Prostate gland (tissue), 2 donors: ENCODE results near the gene SLC1A6. TPM values are rescaled to one million over a fixed set of nuclear protein-coding genes. Genes with fewer than 3 reads are reported as not detected.

Source experiments
- DNase-seq: peaks from one replicate; pipeline ENCODE4 v3.0.0-alpha.2; 2019; ENCODE audit warnings: low spot score
- H3K27ac ChIP-seq, 2 donors: fragments of 200-600 bp; sonication (generic); 2 replicates each; pipeline ENCODE4 v1.5.1; 2017 to 2019
- H3K27me3 ChIP-seq: fragments of 200-600 bp; sonication (generic); replicated peaks from 2 replicates; pipeline ENCODE4 v1.5.1; 2019; ENCODE audit not compliant: insufficient read depth
- H3K36me3 ChIP-seq, 2 donors: fragments of 200-600 bp; sonication (generic); 1 replicate in 1 of 2; 2 replicates in 1 of 2; pipeline versions ENCODE4 v1.5.1 to v1.8.1; 2017 to 2019
- H3K4me1 ChIP-seq: fragments of 200-600 bp; sonication (generic); replicated peaks from 2 replicates; pipeline ENCODE4 v1.5.1; 2019
- H3K4me3 ChIP-seq, 2 donors: fragments of 200-600 bp; sonication (generic); 2 replicates each; pipeline ENCODE4 v1.5.1; 2017 to 2019
- H3K9me3 ChIP-seq: fragments of 200-600 bp; sonication (generic); 2 replicates; pipeline ENCODE4 v1.5.1; 2017
- CTCF ChIP-seq, 4 experiments: fragments of 200-600 bp in 2 of 4; fragments of 450-650 bp in 2 of 4; sonication (generic) in 2 of 4; IDR thresholded peaks; 1 replicate in 3 of 4; 2 replicates in 1 of 4; pipeline ENCODE4 v1.5.1; 2016 to 2019; ENCODE audit warnings: antibody characterized with exemption in 4 of 4, mild to moderate bottlenecking in 2 of 4, moderate library complexity in 2 of 4
- POLR2A ChIP-seq: fragments of 450-650 bp; IDR thresholded peaks from one replicate; pipeline ENCODE4 v1.6.1; 2016; ENCODE audit warnings: antibody characterized with exemption, mild to moderate bottlenecking
- POLR2AphosphoS5 ChIP-seq: sonication (generic); formaldehyde crosslinking; IDR thresholded peaks from one replicate; pipeline ENCODE4 v1.6.1; 2017; ENCODE audit warnings: antibody characterized with exemption
- WGBS: methylation state at CpG from one replicate; pipeline ENCODE4 v1.1.5; 2018; 5-methylcytosine and 5-hydroxymethylcytosine counted together
- intact Hi-C: fragments of 100-400 bp; cut with DNase I; formaldehyde crosslinking; loops from one replicate; pipeline ENCODE4 v1.14.2; 2022
- total RNA-seq, 2 donors: library from RNA; depleted of rRNA; stranded (reverse); fragments of >200 nt; gene quantifications; one replicate each; pipeline ENCODE4 v1.1.0, GENCODE V29; 2016

Gene SLC1A6
- total RNA-seq, 2 donors from 2014 or later, result 0.41 to 255 TPM

- intact Hi-C loops, result no loop called here
- no peaks in the 10 kb centered on the region for H3K27me3 ChIP-seq
- H3K36me3 ChIP-seq, result no peaks in the 10 kb centered on the region
- no peaks in the 10 kb centered on the region for H3K9me3 ChIP-seq
- no peak for DNase-seq
- no peaks in the 10 kb centered on the region for H3K4me1 ChIP-seq
- no peak overlapping the region for H3K4me3 ChIP-seq
- TF ChIP-seq POLR2AphosphoS5 (no peak), POLR2A (no peak), CTCF (IDR thresholded peaks at IDR 0.05) (no peak)
- WGBS, result 52% methylated on average over 5 of the region's 5 CpGs
- no peak overlapping the region for H3K27ac ChIP-seq
Observed at GRCh38 chr19:14977128-14977527, 2.5 kb downstream of the SLC1A6 start.

- 66% methylated on average over 4 of the region's 4 CpGs for whole genome bisulfite sequencing
- DNase-seq, result no peak
- no peak for TF ChIP-seq POLR2AphosphoS5
- TF ChIP-seq CTCF (IDR thresholded peaks at IDR 0.05), result no peak
- no peak for TF ChIP-seq POLR2A
- Histone ChIP-seq H3K4me3 (no peak overlapping the region), H3K36me3 (no peaks in the 10 kb centered on the region), H3K27me3 (no peaks in the 10 kb centered on the region), H3K9me3 (no peaks in the 10 kb centered on the region), H3K4me1 (no peaks in the 10 kb centered on the region), H3K27ac (no peak overlapping the region)
- intact Hi-C loops, result no loop called here
Observed at GRCh38 chr19:14974488-14974887, 5.2 kb downstream of the SLC1A6 start.

GRCh38 chr19:14972676-14973075 is 7.0 kb downstream of the SLC1A6 start:
- intact Hi-C loops, result no loop called here
- no peak overlapping the region for H3K27ac ChIP-seq
- H3K9me3 ChIP-seq, result no peaks in the 10 kb centered on the region
- WGBS, result 81% methylated on average over 27 of the region's 27 CpGs
- no peak for DNase-seq
- TF ChIP-seq CTCF (IDR thresholded peaks at IDR 0.05), result no peak
- TF ChIP-seq POLR2AphosphoS5, result no peak
- TF ChIP-seq POLR2A, result no peak
- no peak overlapping the region for H3K4me3 ChIP-seq
- H3K36me3 ChIP-seq, result no peaks in the 10 kb centered on the region
- no peaks in the 10 kb centered on the region for H3K27me3 ChIP-seq
- H3K4me1 ChIP-seq, result no peaks in the 10 kb centered on the region

- DNase-seq, result no peak
- H3K4me1 ChIP-seq, result no peaks in the 10 kb centered on the region
- no peak overlapping the region for H3K4me3 ChIP-seq
- TF ChIP-seq CTCF (IDR thresholded peaks at IDR 0.05) (no peak), POLR2AphosphoS5 (no peak), POLR2A (no peak)
- H3K27me3 ChIP-seq, result no peaks in the 10 kb centered on the region
- WGBS, result 95% methylated on average over 7 of the region's 7 CpGs
- H3K36me3 ChIP-seq, result no peaks in the 10 kb centered on the region
- H3K27ac ChIP-seq, result no peak overlapping the region
- intact Hi-C loops, result no loop called here
- H3K9me3 ChIP-seq, result no peaks in the 10 kb centered on the region
Observed at GRCh38 chr19:14971474-14971873, 8.2 kb downstream of the SLC1A6 start.

- H3K4me3 ChIP-seq, result no peak overlapping the region
- DNase-seq, result no peak
- WGBS, result 93% methylated on average over 14 of the region's 14 CpGs
- H3K36me3 ChIP-seq, result no peaks in the 10 kb centered on the region
- H3K4me1 ChIP-seq, result no peaks in the 10 kb centered on the region
- intact Hi-C loops, result no loop called here
- no peak for TF ChIP-seq CTCF (IDR thresholded peaks at IDR 0.05)
- H3K27ac ChIP-seq, result no peak overlapping the region
- no peaks in the 10 kb centered on the region for H3K9me3 ChIP-seq
- H3K27me3 ChIP-seq, result no peaks in the 10 kb centered on the region
Observed at GRCh38 chr19:14968247-14968646, 11.4 kb downstream of the SLC1A6 start.
